C4-2B (cell line): ENCODE measurements around the gene SIRPB2.

ENCODE experiments used
- H3K27ac ChIP-seq: fragments of 450-650 bp; 2 replicates; pipeline ENCODE4 v1.5.1; 2017
- ZFX ChIP-seq: fragments of 450-650 bp; IDR thresholded peaks from 2 replicates; pipeline ENCODE4 v1.6.1; 2017
- TF ChIP-seq, protein P1 (sequence below): fragments of 450-650 bp; conservative IDR thresholded peaks from 2 replicates; pipeline ENCODE4 v1.5.1; 2017; ENCODE audit warnings: mild to moderate bottlenecking

Gene SIRPB2

GRCh38 chr20:1450926-1451491 is 40.2 kb downstream of the SIRPB2 start:
- no peak overlapping the region for H3K27ac ChIP-seq
- TF ChIP-seq, protein P1, sequence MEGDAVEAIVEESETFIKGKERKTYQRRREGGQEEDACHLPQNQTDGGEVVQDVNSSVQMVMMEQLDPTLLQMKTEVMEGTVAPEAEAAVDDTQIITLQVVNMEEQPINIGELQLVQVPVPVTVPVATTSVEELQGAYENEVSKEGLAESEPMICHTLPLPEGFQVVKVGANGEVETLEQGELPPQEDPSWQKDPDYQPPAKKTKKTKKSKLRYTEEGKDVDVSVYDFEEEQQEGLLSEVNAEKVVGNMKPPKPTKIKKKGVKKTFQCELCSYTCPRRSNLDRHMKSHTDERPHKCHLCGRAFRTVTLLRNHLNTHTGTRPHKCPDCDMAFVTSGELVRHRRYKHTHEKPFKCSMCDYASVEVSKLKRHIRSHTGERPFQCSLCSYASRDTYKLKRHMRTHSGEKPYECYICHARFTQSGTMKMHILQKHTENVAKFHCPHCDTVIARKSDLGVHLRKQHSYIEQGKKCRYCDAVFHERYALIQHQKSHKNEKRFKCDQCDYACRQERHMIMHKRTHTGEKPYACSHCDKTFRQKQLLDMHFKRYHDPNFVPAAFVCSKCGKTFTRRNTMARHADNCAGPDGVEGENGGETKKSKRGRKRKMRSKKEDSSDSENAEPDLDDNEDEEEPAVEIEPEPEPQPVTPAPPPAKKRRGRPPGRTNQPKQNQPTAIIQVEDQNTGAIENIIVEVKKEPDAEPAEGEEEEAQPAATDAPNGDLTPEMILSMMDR: no peak
- no peak for TF ChIP-seq ZFX

- TF ChIP-seq, protein P1: no peak
- H3K27ac ChIP-seq: no peak overlapping the region
These were observed 41.9 kb downstream of the SIRPB2 start for GRCh38 chr20:1449370-1449769.

- no peak overlapping the region for H3K27ac ChIP-seq
- TF ChIP-seq, protein P1: no peak
These were observed 43.1 kb downstream of the SIRPB2 start for GRCh38 chr20:1448081-1448620.

DNA sequence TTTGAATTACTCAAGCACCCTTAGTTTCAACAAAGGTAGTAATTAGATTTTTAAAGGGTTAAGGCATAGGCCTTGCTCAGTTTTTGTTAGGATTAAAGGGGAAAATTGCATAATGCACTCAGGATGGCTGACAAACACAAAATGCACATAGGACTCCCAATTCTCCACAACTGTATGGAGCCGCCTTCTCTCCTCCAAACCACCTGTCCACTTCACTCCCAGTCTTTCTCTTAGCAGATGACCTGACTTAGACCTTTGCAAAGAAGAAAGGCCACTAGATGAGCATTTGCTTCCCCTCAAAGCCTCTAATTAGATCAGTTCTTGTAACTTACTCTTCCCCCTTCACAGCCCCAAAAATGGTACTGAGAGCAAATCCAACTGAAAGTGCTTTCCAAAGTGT is 44.7 kb downstream of the SIRPB2 start:
- H3K27ac ChIP-seq: no peak overlapping the region
- TF ChIP-seq ZFX: no peak
- TF ChIP-seq, protein P1: no peak

GRCh38 chr20:1443085-1443484 is 48.1 kb downstream of the SIRPB2 start:
- TF ChIP-seq ZFX: no peak
- TF ChIP-seq, protein P1: no peak
- H3K27ac ChIP-seq: no peak overlapping the region

DNA sequence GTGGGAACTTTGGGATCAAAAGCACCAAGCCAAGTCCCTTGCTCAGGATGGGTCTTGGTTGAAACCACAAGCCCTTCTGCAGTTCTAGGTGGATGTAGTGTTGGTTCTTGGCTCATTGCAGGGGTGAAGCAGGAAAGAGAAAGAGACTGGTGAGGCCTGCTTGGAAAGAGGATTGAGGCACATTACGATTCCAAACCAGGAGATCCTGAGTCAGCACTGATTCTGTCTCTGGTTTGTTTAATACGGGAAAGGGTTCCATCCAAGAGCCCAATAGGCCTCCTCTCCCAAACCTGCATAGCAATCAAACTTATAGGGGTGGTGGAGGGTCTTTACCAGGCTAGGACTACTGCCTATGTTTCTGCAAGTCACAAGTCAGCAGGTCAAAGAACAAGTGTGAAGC is 48.9 kb downstream of the SIRPB2 start:
- no peak overlapping the region for H3K27ac ChIP-seq
- TF ChIP-seq ZFX: no peak
- TF ChIP-seq, protein P1: no peak

- TF ChIP-seq, protein P1: no peak
- no peak for TF ChIP-seq ZFX
- H3K27ac ChIP-seq: no peak overlapping the region
These were observed 50.1 kb downstream of the SIRPB2 start for GRCh38 chr20:1441133-1441532.
